Iris pigment epithelial cell (primary cell): ENCODE measurements around the gene SLC1A7.

Experiments used
- DNase-seq: peaks from one replicate; pipeline ENCODE4 v3.0.0-alpha.2; 2011; ENCODE audit warnings: low read depth

The SLC1A7 gene

GRCh38 chr1:53133261-53134041, 9.0 kb downstream of the SLC1A7 start:
- DNase-seq: no peak

- no peak for DNase-seq
These were observed 10.3 kb downstream of the SLC1A7 start for GRCh38 chr1:53132176-53132575.

GRCh38 chr1:53131590-53131938, 10.9 kb downstream of the SLC1A7 start:
- no peak for DNase-seq

- no peak for DNase-seq
These were observed 11.4 kb downstream of the SLC1A7 start for GRCh38 chr1:53130878-53131589.

- DNase-seq: no peak
These were observed 11.9 kb downstream of the SLC1A7 start for GRCh38 chr1:53130598-53130877.

GRCh38 chr1:53129891-53130597, 12.4 kb downstream of the SLC1A7 start:
- no peak for DNase-seq

GRCh38 chr1:53128401-53128800, 14.0 kb downstream of the SLC1A7 start:
- no peak for DNase-seq

GRCh38 chr1:53127546-53127945, 14.9 kb downstream of the SLC1A7 start:
- peak; percentile 56 for DNase-seq

GRCh38 chr1:53126495-53126894, 15.9 kb downstream of the SLC1A7 start:
- no peak for DNase-seq

- no peak for DNase-seq
These were observed 16.6 kb downstream of the SLC1A7 start for GRCh38 chr1:53125623-53126360.

GRCh38 chr1:53125122-53125521, 17.3 kb downstream of the SLC1A7 start:
- DNase-seq: no peak

- no peak for DNase-seq
These were observed 18.8 kb downstream of the SLC1A7 start for GRCh38 chr1:53123453-53124140.

- DNase-seq: no peak
These were observed 19.5 kb downstream of the SLC1A7 start for GRCh38 chr1:53122961-53123413.

- DNase-seq: peak; percentile 51
These were observed 20.1 kb downstream of the SLC1A7 start for GRCh38 chr1:53122201-53122885.

GRCh38 chr1:53121319-53122172, 20.9 kb downstream of the SLC1A7 start:
- DNase-seq: peak; percentile 52

- DNase-seq: no peak
These were observed 21.8 kb downstream of the SLC1A7 start for GRCh38 chr1:53120659-53121058.

- no peak for DNase-seq
These were observed 24.6 kb downstream of the SLC1A7 start for GRCh38 chr1:53117836-53118235.

- DNase-seq: no peak
These were observed 25.4 kb downstream of the SLC1A7 start for GRCh38 chr1:53116933-53117600.

GRCh38 chr1:53116307-53116810, 26.1 kb downstream of the SLC1A7 start:
- no peak for DNase-seq
